Mesenchymal stem cell (in vitro differentiated cells and primary cell): ENCODE results near the gene HRAS.
A peak's percentile ranks its signal among the peaks of the same experiment; 100 is the strongest.

Experiments
- DNase-seq: peaks from one replicate; pipeline ENCODE4 v3.0.0-alpha.2; 2013
- H2AFZ ChIP-seq: one replicate; pipeline ENCODE4 v1.6.1; 2013; ENCODE audit warnings: low read depth, mild to moderate bottlenecking, control low read depth, inconsistent platforms, low read length, moderate library complexity
- H2AK5ac ChIP-seq: 2 replicates; pipeline ENCODE4 v1.6.1; 2013; ENCODE audit warnings: low read length, moderate library complexity, mild to moderate bottlenecking, inconsistent platforms; ENCODE audit not compliant: severe bottlenecking
- H2BK120ac ChIP-seq: one replicate; pipeline ENCODE4 v1.6.1; 2013; ENCODE audit warnings: low read depth, mild to moderate bottlenecking, inconsistent platforms, low read length, moderate library complexity
- H2BK12ac ChIP-seq, 2 experiments: one replicate each; pipeline ENCODE4 v1.6.1; 2013; ENCODE audit warnings: inconsistent platforms in 2 of 2, low read length in 2 of 2, mild to moderate bottlenecking in 2 of 2, moderate library complexity in 2 of 2, control low read depth in 1 of 2
- H2BK15ac ChIP-seq: one replicate; pipeline ENCODE4 v1.6.1; 2013; ENCODE audit warnings: mild to moderate bottlenecking, low read depth, inconsistent platforms; ENCODE audit not compliant: poor library complexity, severe bottlenecking
- H2BK5ac ChIP-seq: 2 replicates; pipeline ENCODE4 v1.6.1; 2013; ENCODE audit warnings: low read depth, mild to moderate bottlenecking, low read length, control low read depth, inconsistent platforms; ENCODE audit not compliant: poor library complexity, severe bottlenecking
- H3K14ac ChIP-seq, 2 experiments: one replicate each; pipeline ENCODE4 v1.6.1; 2013; ENCODE audit warnings: inconsistent platforms in 2 of 2, low read length in 2 of 2, control low read depth in 1 of 2, mild to moderate bottlenecking in 1 of 2, moderate library complexity in 1 of 2
- H3K18ac ChIP-seq, 2 experiments: one replicate each; pipeline ENCODE4 v1.6.1; 2013; ENCODE audit warnings: inconsistent platforms in 2 of 2, low read length in 2 of 2, control low read depth in 1 of 2, low read depth in 1 of 2, mild to moderate bottlenecking in 1 of 2
- H3K23ac ChIP-seq, 2 experiments: one replicate each; pipeline ENCODE4 v1.6.1; 2013; ENCODE audit warnings: inconsistent platforms in 2 of 2, low read length in 2 of 2, mild to moderate bottlenecking in 2 of 2, moderate library complexity in 2 of 2, control low read depth in 1 of 2
- H3K27ac ChIP-seq: 2 replicates; pipeline ENCODE4 v1.5.1; 2013; ENCODE audit warnings: mild to moderate bottlenecking, moderate library complexity, low read length, control low read depth, inconsistent platforms; ENCODE audit not compliant: poor library complexity, severe bottlenecking
- H3K27me3 ChIP-seq, 2 experiments: 2 replicates each; pipeline versions ENCODE4 v1.6.1 to v1.7.0; 2013; ENCODE audit warnings: low read length in 2 of 2, mild to moderate bottlenecking in 2 of 2, moderate library complexity in 2 of 2, control low read depth in 1 of 2, inconsistent platforms in 1 of 2; ENCODE audit not compliant: control insufficient read depth in 1 of 2, insufficient read depth in 1 of 2
- H3K36me3 ChIP-seq, 2 experiments: 2 replicates each; pipeline versions ENCODE4 v1.6.1 to v1.7.0; 2013; ENCODE audit warnings: low read length in 2 of 2, control low read depth in 1 of 2, inconsistent platforms in 1 of 2, low read depth in 1 of 2, mild to moderate bottlenecking in 1 of 2; ENCODE audit not compliant: insufficient read depth in 2 of 2, control insufficient read depth in 1 of 2
- H3K4ac ChIP-seq, 2 experiments: one replicate each; pipeline ENCODE4 v1.6.1; 2013; ENCODE audit warnings: inconsistent platforms in 2 of 2, low read length in 2 of 2, mild to moderate bottlenecking in 2 of 2, moderate library complexity in 2 of 2, control low read depth in 1 of 2, low read depth in 1 of 2
- H3K4me1 ChIP-seq: 2 replicates; pipeline ENCODE4 v1.6.1; 2013; ENCODE audit warnings: low read depth, low read length, control low read depth; ENCODE audit not compliant: control insufficient read depth, insufficient read depth
- H3K4me2 ChIP-seq: 2 replicates; pipeline ENCODE4 v1.6.1; 2013; ENCODE audit warnings: low read length, mild to moderate bottlenecking, inconsistent platforms; ENCODE audit not compliant: poor library complexity, severe bottlenecking
- H3K4me3 ChIP-seq, 2 experiments: 2 replicates each; pipeline versions ENCODE4 v1.5.1 to v1.7.0; 2013; ENCODE audit warnings: low read length in 2 of 2, mild to moderate bottlenecking in 2 of 2, control low read depth in 1 of 2, low read depth in 1 of 2; ENCODE audit not compliant: insufficient read depth in 1 of 2
- H3K79me1 ChIP-seq: replicated peaks from 2 replicates; pipeline ENCODE4 v1.6.1; 2013; ENCODE audit warnings: mild to moderate bottlenecking, control low read depth, low read length, inconsistent platforms; ENCODE audit not compliant: poor library complexity, severe bottlenecking
- H3K9ac ChIP-seq: 2 replicates; pipeline ENCODE4 v1.7.0; 2013; ENCODE audit warnings: mild to moderate bottlenecking, low read length, moderate library complexity
- H3K9me3 ChIP-seq: 2 replicates; pipeline ENCODE4 v1.7.0; 2013; ENCODE audit warnings: mild to moderate bottlenecking, low read length; ENCODE audit not compliant: control insufficient read depth
- H4K8ac ChIP-seq: one replicate; pipeline ENCODE4 v1.6.1; 2013; ENCODE audit warnings: inconsistent platforms, mild to moderate bottlenecking, low read length, moderate library complexity
- H4K91ac ChIP-seq: one replicate; pipeline ENCODE4 v1.6.1; 2013; ENCODE audit warnings: mild to moderate bottlenecking, low read length, inconsistent platforms
- WGBS: methylation state at CpG from one replicate; pipeline ENCODE4 v1.1.7; 2013; ENCODE audit warnings: mixed read lengths; 5-methylcytosine and 5-hydroxymethylcytosine counted together

HRAS gene

GRCh38 chr11:502288-503178 lies 32.8 kb downstream of the HRAS start:
- Histone ChIP-seq H3K18ac (no peak overlapping the region), H4K91ac (no peak overlapping the region), H3K9ac (peak overlapping the region; percentile 100), H2BK5ac (no peak overlapping the region), H3K27ac (no peak overlapping the region), H3K14ac (no peak overlapping the region), H2BK15ac (peak overlapping the region; percentile 33), H2AFZ (no peak overlapping the region), H3K9me3 (no peaks in the 10 kb centered on the region), H3K4me3 (peak overlapping the region in 1 of 2 experiments; percentile 86), H3K4me1 (peaks cover 24% of the 10 kb centered on the region), H3K23ac (no peak overlapping the region), H2AK5ac (no peak overlapping the region), H4K8ac (no peak overlapping the region), H3K36me3 (peaks cover 46 to 71% of the 10 kb centered on the region in 2 experiments), H2BK120ac (no peak overlapping the region), H3K4me2 (no peak overlapping the region), H2BK12ac (no peak overlapping the region), H3K4ac (no peak overlapping the region), H3K27me3 (no peaks in the 10 kb centered on the region), H3K79me1 (peaks cover 54% of the 10 kb centered on the region)
- WGBS: 96% methylated on average over 10 of the region's 10 CpGs
- DNase-seq: no peak

GRCh38 chr11:501683-502287 lies 33.6 kb downstream of the HRAS start:
- Histone ChIP-seq H3K36me3 (peaks cover 53 to 78% of the 10 kb centered on the region in 2 experiments), H4K8ac (no peak overlapping the region), H2BK5ac (no peak overlapping the region), H3K14ac (no peak overlapping the region), H4K91ac (no peak overlapping the region), H3K4me2 (no peak overlapping the region), H2AFZ (no peak overlapping the region), H3K27ac (no peak overlapping the region), H2AK5ac (no peak overlapping the region), H3K4me3 (peak overlapping the region in 1 of 2 experiments; percentile 8), H3K4me1 (peaks cover 24% of the 10 kb centered on the region), H3K9ac (peak overlapping the region; percentile 100), H2BK120ac (no peak overlapping the region), H3K27me3 (no peaks in the 10 kb centered on the region), H3K23ac (no peak overlapping the region), H3K18ac (no peak overlapping the region), H3K9me3 (no peaks in the 10 kb centered on the region), H3K4ac (no peak overlapping the region), H3K79me1 (peaks cover 55% of the 10 kb centered on the region), H2BK15ac (peak overlapping the region; percentile 33), H2BK12ac (no peak overlapping the region)
- 95% methylated on average over 18 of the region's 19 CpGs for WGBS
- no peak for DNase-seq

- Histone ChIP-seq H3K4me2 (no peak overlapping the region), H3K18ac (no peak overlapping the region), H3K4me3 (no peak overlapping the region), H4K91ac (no peak overlapping the region), H2AK5ac (no peak overlapping the region), H4K8ac (no peak overlapping the region), H3K36me3 (peaks cover 59 to 83% of the 10 kb centered on the region in 2 experiments), H2BK5ac (no peak overlapping the region), H3K27ac (no peak overlapping the region), H2BK120ac (no peak overlapping the region), H3K4me1 (peaks cover 24% of the 10 kb centered on the region), H2AFZ (no peak overlapping the region), H3K9me3 (no peaks in the 10 kb centered on the region), H3K79me1 (peaks cover 55% of the 10 kb centered on the region), H3K27me3 (no peaks in the 10 kb centered on the region), H3K14ac (no peak overlapping the region), H3K23ac (no peak overlapping the region), H3K9ac (no peak overlapping the region), H3K4ac (no peak overlapping the region), H2BK12ac (no peak overlapping the region), H2BK15ac (no peak overlapping the region)
- WGBS: 98% methylated on average over 24 of the region's 24 CpGs
- DNase-seq: no peak
These were observed 34.2 kb downstream of the HRAS start for GRCh38 chr11:501001-501682.
